ENCODE data around the gene EXOSC2. TPM values are rescaled to one million over a fixed set of nuclear protein-coding genes. Genes with fewer than 3 reads are reported as not detected.

Gene EXOSC2
- total RNA-seq, 1 experiment from 2014 or later, result 71.5 TPM

DNA sequence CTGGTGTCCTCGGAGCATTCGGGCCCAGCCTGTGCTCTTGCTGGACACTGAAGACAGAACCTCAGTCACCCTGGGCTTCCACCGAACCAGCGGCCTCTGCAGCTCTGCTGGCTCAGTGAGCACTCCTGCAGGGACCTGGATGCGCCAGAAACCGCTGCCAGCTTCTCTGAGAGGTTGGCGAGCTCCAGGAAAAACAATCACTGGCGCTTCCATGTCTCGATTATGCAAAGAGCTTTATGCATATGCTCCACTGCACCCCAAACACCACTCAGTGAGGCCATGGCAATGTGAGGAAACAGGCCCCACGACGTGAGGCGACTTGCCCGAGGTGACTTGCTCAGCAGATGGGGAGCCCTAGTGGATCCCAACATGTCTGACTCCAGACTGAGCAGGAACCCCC is 18.2 kb upstream of the EXOSC2 start:
- RAD21 ChIA-PET (ENCODE audit: low non-redundant PET in 1 of 2, low total read pairs in 2 of 2, uncharacterized antibody in 2 of 2, unreplicated experiment in 2 of 2), result no interaction called here
- H2AFZ ChIP-seq (ENCODE audit: low read depth, low read length, poor library complexity, severe bottlenecking), result no peak overlapping the region
- peaks cover 0 to 8% of the 10 kb centered on the region in 2 experiments; a peak in 2 of 4 replicates for H3K4me1 ChIP-seq (ENCODE audit: control insufficient read depth in 1 of 2, insufficient read depth in 2 of 2, low read length in 2 of 2)
- H3K9me3 ChIP-seq (ENCODE audit: control insufficient read depth in 1 of 2, insufficient read depth in 1 of 2, low read depth in 1 of 2, low read length in 2 of 2), result no peaks in the 10 kb centered on the region
- H3K9me2 ChIP-seq (ENCODE audit: insufficient read depth), result no peaks in the 10 kb centered on the region
- no peak overlapping the region for H3K9ac ChIP-seq (ENCODE audit: low read length)
- intact Hi-C loops (cut with micrococcal nuclease), result no loop called here
- no peaks in the 10 kb centered on the region for H3K36me3 ChIP-seq (ENCODE audit: control insufficient read depth in 1 of 2, insufficient read depth in 2 of 2, low read length in 2 of 2)
- CTCF ChIA-PET, result no interaction called here
- no peaks in the 10 kb centered on the region for H3K79me2 ChIP-seq (ENCODE audit: insufficient read depth, low read length)
- H3K27ac ChIP-seq (ENCODE audit: low read depth, low read length), result no peak overlapping the region
- no peak overlapping the region for H3K4me3 ChIP-seq (replicated peaks in 1 of 2; ENCODE audit: low read depth in 1 of 2, low read length in 2 of 2)
- no TSS peak for BruUV-seq (replicated peaks)
- no peak overlapping the region for H3K4me2 ChIP-seq (ENCODE audit: low read length)
- ATAC-seq (no peak), DNase-seq (ENCODE audit: low read depth, low spot score) (no peak)
- TF ChIP-seq SP1 (IDR thresholded peaks at IDR 0.05; ENCODE audit: low read depth), result no peak
- no peak for TF ChIP-seq ZNF274 (IDR thresholded peaks at IDR 0.05; ENCODE audit: low read depth, low read length)
- TF ChIP-seq TCF7L2 (IDR thresholded peaks at IDR 0.05; ENCODE audit: borderline replicate concordance, extremely low read depth, insufficient read depth, insufficient read length), result no peak
- TF ChIP-seq EZH2phosphoT487 (IDR thresholded peaks at IDR 0.05; ENCODE audit: borderline replicate concordance), result no peak
- TF ChIP-seq, protein P1, sequence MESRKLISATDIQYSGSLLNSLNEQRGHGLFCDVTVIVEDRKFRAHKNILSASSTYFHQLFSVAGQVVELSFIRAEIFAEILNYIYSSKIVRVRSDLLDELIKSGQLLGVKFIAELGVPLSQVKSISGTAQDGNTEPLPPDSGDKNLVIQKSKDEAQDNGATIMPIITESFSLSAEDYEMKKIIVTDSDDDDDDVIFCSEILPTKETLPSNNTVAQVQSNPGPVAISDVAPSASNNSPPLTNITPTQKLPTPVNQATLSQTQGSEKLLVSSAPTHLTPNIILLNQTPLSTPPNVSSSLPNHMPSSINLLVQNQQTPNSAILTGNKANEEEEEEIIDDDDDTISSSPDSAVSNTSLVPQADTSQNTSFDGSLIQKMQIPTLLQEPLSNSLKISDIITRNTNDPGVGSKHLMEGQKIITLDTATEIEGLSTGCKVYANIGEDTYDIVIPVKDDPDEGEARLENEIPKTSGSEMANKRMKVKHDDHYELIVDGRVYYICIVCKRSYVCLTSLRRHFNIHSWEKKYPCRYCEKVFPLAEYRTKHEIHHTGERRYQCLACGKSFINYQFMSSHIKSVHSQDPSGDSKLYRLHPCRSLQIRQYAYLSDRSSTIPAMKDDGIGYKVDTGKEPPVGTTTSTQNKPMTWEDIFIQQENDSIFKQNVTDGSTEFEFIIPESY (IDR thresholded peaks at IDR 0.05; ENCODE audit: extremely low read depth, insufficient replicate concordance, low read length), result no peak
- TF ChIP-seq EGR1 (IDR thresholded peaks at IDR 0.05; ENCODE audit: low read depth), result no peak
- TF ChIP-seq ZFX (IDR thresholded peaks at IDR 0.05), result no peak
- TF ChIP-seq JUND (IDR thresholded peaks at IDR 0.05), result no peak
- no peak for TF ChIP-seq POLR2A (IDR thresholded peaks at IDR 0.05; ENCODE audit: borderline replicate concordance, extremely low read depth, insufficient read depth, insufficient read length)
- H4K20me1 ChIP-seq (ENCODE audit: insufficient read depth), result no peaks in the 10 kb centered on the region
- POLR2A ChIA-PET, result no interaction called here
- no peaks in the 10 kb centered on the region for H3K27me3 ChIP-seq (ENCODE audit: insufficient read depth, low read length)

DNA sequence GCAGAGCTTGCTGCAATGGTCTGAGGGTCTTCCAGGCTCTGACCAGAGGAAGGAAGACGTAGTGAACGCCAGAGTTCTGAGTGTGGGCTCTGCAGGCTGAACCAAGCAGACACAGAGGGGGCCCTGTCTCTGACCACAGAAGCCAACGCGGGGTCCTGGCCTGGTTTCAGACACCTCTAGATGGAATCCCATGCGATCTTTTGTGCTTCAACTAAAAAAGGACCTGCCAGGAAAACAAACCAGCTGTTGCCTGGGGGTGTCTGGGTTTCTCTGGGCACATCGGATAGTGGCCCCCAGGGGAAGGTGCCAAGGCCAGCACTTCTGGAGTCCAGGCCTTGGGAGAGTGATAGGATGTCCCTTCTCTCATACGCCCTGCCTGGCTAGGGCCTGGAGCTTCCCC is 16.3 kb upstream of the EXOSC2 start:
- no peak overlapping the region for H3K27ac ChIP-seq (ENCODE audit: low read depth, low read length)
- H3K4me1 ChIP-seq (ENCODE audit: control insufficient read depth in 1 of 2, insufficient read depth in 2 of 2, low read length in 2 of 2), result peaks cover 3 to 14% of the 10 kb centered on the region in 2 experiments
- H3K4me2 ChIP-seq (ENCODE audit: low read length), result no peak overlapping the region
- ChIA-PET POLR2A (no interaction called here), CTCF (no interaction called here), RAD21 (ENCODE audit: low non-redundant PET in 1 of 2, low total read pairs in 2 of 2, uncharacterized antibody in 2 of 2, unreplicated experiment in 2 of 2) (no interaction called here)
- no peak overlapping the region for H3K4me3 ChIP-seq (replicated peaks in 1 of 2; ENCODE audit: low read depth in 1 of 2, low read length in 2 of 2)
- TF ChIP-seq ZNF274 (IDR thresholded peaks at IDR 0.05; ENCODE audit: low read depth, low read length), result no peak
- intact Hi-C loops (cut with micrococcal nuclease), result no loop called here
- BruUV-seq (replicated peaks), result no TSS peak
- no peaks in the 10 kb centered on the region for H3K27me3 ChIP-seq (ENCODE audit: insufficient read depth, low read length)
- H3K9me2 ChIP-seq (ENCODE audit: insufficient read depth), result no peaks in the 10 kb centered on the region
- ATAC-seq (no peak), DNase-seq (ENCODE audit: low read depth, low spot score) (no peak)
- no peaks in the 10 kb centered on the region for H4K20me1 ChIP-seq (ENCODE audit: insufficient read depth)
- no peaks in the 10 kb centered on the region for H3K36me3 ChIP-seq (ENCODE audit: control insufficient read depth in 1 of 2, insufficient read depth in 2 of 2, low read length in 2 of 2)
- no peaks in the 10 kb centered on the region for H3K79me2 ChIP-seq (ENCODE audit: insufficient read depth, low read length)
- H2AFZ ChIP-seq (ENCODE audit: low read depth, low read length, poor library complexity, severe bottlenecking), result no peak overlapping the region
- H3K9ac ChIP-seq (ENCODE audit: low read length), result no peak overlapping the region
- no peaks in the 10 kb centered on the region for H3K9me3 ChIP-seq (ENCODE audit: control insufficient read depth in 1 of 2, insufficient read depth in 1 of 2, low read depth in 1 of 2, low read length in 2 of 2)
